ENCODE results near the gene MEGF6.

GRCh38 chr1:3617806-3618345 lies 6.6 kb upstream of the MEGF6 start:
- TF ChIP-seq CTCF (IDR thresholded peaks at IDR 0.05; ENCODE audit: poor library complexity) (no peak), EZH2phosphoT487 (IDR thresholded peaks at IDR 0.05; ENCODE audit: low read depth, severe bottlenecking, unreplicated experiment) (no peak), EZH2 (IDR thresholded peaks at IDR 0.05; ENCODE audit: borderline replicate concordance) (no peak)

All from hepatocyte (in vitro differentiated cells).